ENCODE results near the gene HMCN2. TPM values are rescaled to one million over a fixed set of nuclear protein-coding genes. Genes with fewer than 3 reads are reported as not detected.

Gene HMCN2
- total RNA-seq, 1 donor, result under 0.01 TPM

GRCh38 chr9:130259044-130259443, 6.5 kb upstream of the HMCN2 start:
- TF ChIP-seq CTCF (IDR thresholded peaks at IDR 0.05; ENCODE audit: extremely low read depth, low read depth, low read length), result no peak
- Histone ChIP-seq H2AFZ (ENCODE audit: low read length) (no peak overlapping the region), H3K36me3 (ENCODE audit: insufficient read depth, low read length) (no peaks in the 10 kb centered on the region), H3K4me3 (ENCODE audit: insufficient read depth, low read length) (no peak overlapping the region), H3K9me3 (ENCODE audit: low read depth, low read length) (no peaks in the 10 kb centered on the region), H4K20me1 (ENCODE audit: insufficient read depth, low read length) (no peaks in the 10 kb centered on the region), H3K27me3 (ENCODE audit: insufficient read depth, low read length) (peaks cover 54% of the 10 kb centered on the region), H3K27ac (ENCODE audit: low read depth, low read length) (no peak overlapping the region), H3K4me2 (ENCODE audit: insufficient read depth, low read length) (no peak overlapping the region), H3K4me1 (ENCODE audit: insufficient read depth, low read length) (no peaks in the 10 kb centered on the region), H3K79me2 (ENCODE audit: insufficient read depth, low read length) (no peaks in the 10 kb centered on the region)
- DNase-seq (ENCODE audit: insufficient read length, low spot score, missing footprints), result no peak

- H3K4me3 ChIP-seq (ENCODE audit: insufficient read depth, low read length), result no peak overlapping the region
- H4K20me1 ChIP-seq (ENCODE audit: insufficient read depth, low read length), result no peaks in the 10 kb centered on the region
- H2AFZ ChIP-seq (ENCODE audit: low read length), result no peak overlapping the region
- H3K27me3 ChIP-seq (ENCODE audit: insufficient read depth, low read length), result peaks cover 66% of the 10 kb centered on the region
- no peaks in the 10 kb centered on the region for H3K79me2 ChIP-seq (ENCODE audit: insufficient read depth, low read length)
- no peaks in the 10 kb centered on the region for H3K9me3 ChIP-seq (ENCODE audit: low read depth, low read length)
- H3K36me3 ChIP-seq (ENCODE audit: insufficient read depth, low read length), result no peaks in the 10 kb centered on the region
- no peaks in the 10 kb centered on the region for H3K4me1 ChIP-seq (ENCODE audit: insufficient read depth, low read length)
- TF ChIP-seq CTCF (IDR thresholded peaks at IDR 0.05; ENCODE audit: extremely low read depth, low read depth, low read length), result no peak
- DNase-seq (ENCODE audit: insufficient read length, low spot score, missing footprints), result no peak
- no peak overlapping the region for H3K4me2 ChIP-seq (ENCODE audit: insufficient read depth, low read length)
- no peak overlapping the region for H3K27ac ChIP-seq (ENCODE audit: low read depth, low read length)
Observed at GRCh38 chr9:130260816-130261765, 4.5 kb upstream of the HMCN2 start.

GRCh38 chr9:130262061-130262745, 3.4 kb upstream of the HMCN2 start:
- H3K36me3 ChIP-seq (ENCODE audit: insufficient read depth, low read length), result no peaks in the 10 kb centered on the region
- peaks cover 77% of the 10 kb centered on the region for H3K27me3 ChIP-seq (ENCODE audit: insufficient read depth, low read length)
- H3K27ac ChIP-seq (ENCODE audit: low read depth, low read length), result no peak overlapping the region
- TF ChIP-seq CTCF (IDR thresholded peaks at IDR 0.05; ENCODE audit: extremely low read depth, low read depth, low read length), result no peak
- H3K4me1 ChIP-seq (ENCODE audit: insufficient read depth, low read length), result no peaks in the 10 kb centered on the region
- H4K20me1 ChIP-seq (ENCODE audit: insufficient read depth, low read length), result no peaks in the 10 kb centered on the region
- no peaks in the 10 kb centered on the region for H3K79me2 ChIP-seq (ENCODE audit: insufficient read depth, low read length)
- no peaks in the 10 kb centered on the region for H3K9me3 ChIP-seq (ENCODE audit: low read depth, low read length)
- DNase-seq (ENCODE audit: insufficient read length, low spot score, missing footprints), result no peak
- H2AFZ ChIP-seq (ENCODE audit: low read length), result no peak overlapping the region
- no peak overlapping the region for H3K4me2 ChIP-seq (ENCODE audit: insufficient read depth, low read length)
- H3K4me3 ChIP-seq (ENCODE audit: insufficient read depth, low read length), result no peak overlapping the region

GRCh38 chr9:130262771-130263170, 2.8 kb upstream of the HMCN2 start:
- peaks cover 83% of the 10 kb centered on the region for H3K27me3 ChIP-seq (ENCODE audit: insufficient read depth, low read length)

More at GRCh38 chr9:130262771-130263170, 2.8 kb upstream of the HMCN2 start:
- no peak for TF ChIP-seq CTCF (IDR thresholded peaks at IDR 0.05; ENCODE audit: extremely low read depth, low read depth, low read length)
- no peak overlapping the region for H3K4me2 ChIP-seq (ENCODE audit: insufficient read depth, low read length)
- H3K4me1 ChIP-seq (ENCODE audit: insufficient read depth, low read length), result no peaks in the 10 kb centered on the region
- no peak for DNase-seq (ENCODE audit: insufficient read length, low spot score, missing footprints)
- H3K36me3 ChIP-seq (ENCODE audit: insufficient read depth, low read length), result no peaks in the 10 kb centered on the region
- H3K79me2 ChIP-seq (ENCODE audit: insufficient read depth, low read length), result no peaks in the 10 kb centered on the region
- no peaks in the 10 kb centered on the region for H4K20me1 ChIP-seq (ENCODE audit: insufficient read depth, low read length)
- H3K4me3 ChIP-seq (ENCODE audit: insufficient read depth, low read length), result no peak overlapping the region
- no peak overlapping the region for H2AFZ ChIP-seq (ENCODE audit: low read length)
- H3K27ac ChIP-seq (ENCODE audit: low read depth, low read length), result no peak overlapping the region
- H3K9me3 ChIP-seq (ENCODE audit: low read depth, low read length), result no peaks in the 10 kb centered on the region
